Activated T-cell treated with anti-CD3 and anti-CD28 coated beads for 4 hours (primary cell): Measurements from ENCODE around the gene TNFRSF21.
"Not testable (repeated sequence)": the region's sequence is repeated elsewhere in the genome, so short reads cannot be mapped to it uniquely, and the experiment has no call there.

Experiments used
- DNase-seq: peaks from one replicate; pipeline ENCODE4 v3.0.0-alpha.2; 2020

TNFRSF21 gene

GRCh38 chr6:47247227-47247797, 62.4 kb downstream of the TNFRSF21 start:
- DNase-seq, result no peak

GRCh38 chr6:47246551-47246950, 63.2 kb downstream of the TNFRSF21 start:
- no peak for DNase-seq

- DNase-seq, result no peak
Observed at GRCh38 chr6:47245745-47246371, 63.8 kb downstream of the TNFRSF21 start.

GRCh38 chr6:47242483-47243386, 67.0 kb downstream of the TNFRSF21 start:
- DNase-seq, result peak; percentile 7

- DNase-seq, result no peak
Observed at GRCh38 chr6:47241742-47242482, 67.8 kb downstream of the TNFRSF21 start.

- no peak for DNase-seq
Observed at GRCh38 chr6:47240277-47240890, 69.3 kb downstream of the TNFRSF21 start.

- DNase-seq, result no peak
Observed at GRCh38 chr6:47239546-47239945, 70.2 kb downstream of the TNFRSF21 start.

GRCh38 chr6:47238456-47238995, 71.2 kb downstream of the TNFRSF21 start:
- DNase-seq, result no peak

- DNase-seq, result no peak
Observed at GRCh38 chr6:47237196-47237595, 72.5 kb downstream of the TNFRSF21 start.

- DNase-seq, result no peak
Observed at GRCh38 chr6:47235964-47236760, 73.5 kb downstream of the TNFRSF21 start.

- no peak for DNase-seq
Observed at GRCh38 chr6:47235421-47235820, 74.3 kb downstream of the TNFRSF21 start.

GRCh38 chr6:47234266-47234933, 75.3 kb downstream of the TNFRSF21 start:
- no peak for DNase-seq

GRCh38 chr6:47231151-47231550, 78.6 kb downstream of the TNFRSF21 start:
- DNase-seq, result no peak

- DNase-seq, result no peak
Observed at GRCh38 chr6:47230579-47230978, 79.1 kb downstream of the TNFRSF21 start.

- no peak for DNase-seq
Observed at GRCh38 chr6:47229255-47229654, 80.5 kb downstream of the TNFRSF21 start.

GRCh38 chr6:47228093-47228492, 81.6 kb downstream of the TNFRSF21 start:
- DNase-seq, result not testable (repeated sequence)

GRCh38 chr6:47223251-47223650, 86.5 kb downstream of the TNFRSF21 start:
- DNase-seq, result not testable (repeated sequence)

GRCh38 chr6:47221565-47221964, 88.1 kb downstream of the TNFRSF21 start:
- DNase-seq, result no peak

GRCh38 chr6:47209632-47210031, 100.1 kb downstream of the TNFRSF21 start:
- no peak for DNase-seq

- DNase-seq, result no peak
Observed at GRCh38 chr6:47207261-47207660, 102.4 kb downstream of the TNFRSF21 start.

- DNase-seq, result no peak
Observed at GRCh38 chr6:47206626-47207025, 103.1 kb downstream of the TNFRSF21 start.
